Breast epithelium (tissue), 3 donors: Measurements from ENCODE around the gene PCSK2.

Source experiments
- POLR2AphosphoS5 ChIP-seq, 3 donors: sonication (generic); formaldehyde crosslinking; IDR thresholded peaks; one replicate each; pipeline ENCODE4 v1.6.1; 2017; ENCODE audit warnings: antibody characterized with exemption in 3 of 3
- TF ChIP-seq, protein P1 (sequence below), 3 donors: fragments of 450-650 bp; IDR thresholded peaks; one replicate each; pipeline ENCODE4 v1.5.1; 2016 to 2017; ENCODE audit warnings: antibody characterized with exemption in 3 of 3, mild to moderate bottlenecking in 3 of 3, moderate library complexity in 3 of 3

DNA sequence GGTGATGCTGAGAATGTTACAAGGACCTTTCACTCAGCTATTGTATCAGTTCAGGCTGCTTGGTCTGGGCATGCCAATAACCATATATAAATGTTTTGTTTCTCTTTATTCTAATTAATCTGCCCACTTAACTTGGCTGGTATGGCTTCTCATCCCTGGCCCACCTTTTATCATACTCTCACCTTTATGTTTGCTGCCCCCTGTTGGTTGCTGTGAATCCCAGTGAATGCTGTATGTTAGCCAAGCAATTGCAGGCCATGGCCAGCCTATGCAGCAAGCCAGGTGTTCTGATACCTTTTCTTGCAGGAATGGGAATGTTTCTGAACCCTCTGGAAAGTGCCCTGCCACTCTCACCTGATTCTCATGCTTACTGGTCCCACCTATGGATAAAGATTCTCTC is 54.6 kb downstream of the PCSK2 start:
- TF ChIP-seq, protein P1, sequence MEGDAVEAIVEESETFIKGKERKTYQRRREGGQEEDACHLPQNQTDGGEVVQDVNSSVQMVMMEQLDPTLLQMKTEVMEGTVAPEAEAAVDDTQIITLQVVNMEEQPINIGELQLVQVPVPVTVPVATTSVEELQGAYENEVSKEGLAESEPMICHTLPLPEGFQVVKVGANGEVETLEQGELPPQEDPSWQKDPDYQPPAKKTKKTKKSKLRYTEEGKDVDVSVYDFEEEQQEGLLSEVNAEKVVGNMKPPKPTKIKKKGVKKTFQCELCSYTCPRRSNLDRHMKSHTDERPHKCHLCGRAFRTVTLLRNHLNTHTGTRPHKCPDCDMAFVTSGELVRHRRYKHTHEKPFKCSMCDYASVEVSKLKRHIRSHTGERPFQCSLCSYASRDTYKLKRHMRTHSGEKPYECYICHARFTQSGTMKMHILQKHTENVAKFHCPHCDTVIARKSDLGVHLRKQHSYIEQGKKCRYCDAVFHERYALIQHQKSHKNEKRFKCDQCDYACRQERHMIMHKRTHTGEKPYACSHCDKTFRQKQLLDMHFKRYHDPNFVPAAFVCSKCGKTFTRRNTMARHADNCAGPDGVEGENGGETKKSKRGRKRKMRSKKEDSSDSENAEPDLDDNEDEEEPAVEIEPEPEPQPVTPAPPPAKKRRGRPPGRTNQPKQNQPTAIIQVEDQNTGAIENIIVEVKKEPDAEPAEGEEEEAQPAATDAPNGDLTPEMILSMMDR (IDR thresholded peaks at IDR 0.05), result no peak
- TF ChIP-seq POLR2AphosphoS5 (IDR thresholded peaks at IDR 0.05), result no peak
